HG02840 (cell line): ENCODE results near the gene SLC35D3.
"Not testable (repeated sequence)": the region's sequence is repeated elsewhere in the genome, so short reads cannot be mapped to it uniquely, and the experiment has no call there.

Experiments
- ATAC-seq: cut with Tn5 transposase; IDR thresholded peaks from one replicate; pipeline ENCODE4 v1.9.1; 2021; ENCODE audit warnings: mild to moderate bottlenecking, moderate library complexity, moderate number of reproducible peaks; ENCODE audit not compliant: unreplicated experiment, low FRiP score

Gene SLC35D3

DNA sequence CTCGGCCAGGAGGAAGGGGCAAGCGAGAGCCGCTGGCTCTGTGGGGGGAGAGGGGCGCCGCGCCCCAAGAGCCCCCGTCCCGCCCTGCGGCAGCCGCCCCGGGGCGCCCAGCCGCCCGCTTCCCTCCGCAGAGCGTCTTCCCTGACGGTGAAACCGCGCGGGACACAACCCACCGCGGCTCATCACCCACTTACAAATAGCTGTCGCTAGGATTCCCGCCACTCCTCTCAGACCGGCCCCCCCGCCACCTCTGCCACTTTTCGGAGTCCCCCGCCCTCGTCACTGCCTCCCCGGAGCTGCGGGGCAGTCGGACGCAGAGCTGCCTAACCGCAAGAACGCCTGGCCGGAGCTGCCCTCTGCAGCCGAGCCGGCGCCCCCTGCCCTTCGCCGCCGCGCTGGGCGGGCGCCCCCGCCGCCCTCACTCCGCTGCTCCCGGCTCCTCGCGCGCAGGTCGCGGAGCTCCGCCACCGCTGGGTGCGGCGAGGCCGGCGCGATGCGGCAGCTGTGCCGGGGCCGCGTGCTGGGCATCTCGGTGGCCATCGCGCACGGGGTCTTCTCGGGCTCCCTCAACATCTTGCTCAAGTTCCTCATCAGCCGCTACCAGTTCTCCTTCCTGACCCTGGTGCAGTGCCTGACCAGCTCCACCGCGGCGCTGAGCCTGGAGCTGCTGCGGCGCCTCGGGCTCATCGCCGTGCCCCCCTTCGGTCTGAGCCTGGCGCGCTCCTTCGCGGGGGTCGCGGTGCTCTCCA lies at the start of gene SLC35D3:
Gene SLC35D3 (plus strand): TSS at position 366 of the 749 bp plus-strand sequence. CDS start 128 bp downstream, at position 494.
- no peak for ATAC-seq

DNA sequence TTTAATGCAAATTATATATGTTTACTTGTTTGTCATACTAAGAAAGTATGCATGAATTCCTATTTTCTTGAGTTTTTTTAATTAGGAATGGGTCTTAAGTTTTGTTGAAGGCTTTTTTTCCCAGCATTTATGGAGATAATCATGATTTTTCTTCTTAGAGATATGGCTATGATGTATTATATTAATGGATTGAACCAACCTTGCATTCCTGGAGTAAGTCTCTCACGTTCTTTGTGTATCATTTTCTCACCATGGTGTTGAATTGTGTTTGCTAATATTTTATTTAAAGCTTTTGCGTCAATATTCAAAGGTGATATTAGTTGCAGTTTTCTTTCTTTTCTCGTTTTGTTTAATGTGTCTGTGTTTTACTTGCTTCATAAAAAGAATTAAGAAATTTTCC lies 48.4 kb upstream of the SLC35D3 start:
- ATAC-seq = no peak

GRCh38 chr6:136876469-136876868 lies 45.6 kb upstream of the SLC35D3 start:
- not testable (repeated sequence) for ATAC-seq

DNA sequence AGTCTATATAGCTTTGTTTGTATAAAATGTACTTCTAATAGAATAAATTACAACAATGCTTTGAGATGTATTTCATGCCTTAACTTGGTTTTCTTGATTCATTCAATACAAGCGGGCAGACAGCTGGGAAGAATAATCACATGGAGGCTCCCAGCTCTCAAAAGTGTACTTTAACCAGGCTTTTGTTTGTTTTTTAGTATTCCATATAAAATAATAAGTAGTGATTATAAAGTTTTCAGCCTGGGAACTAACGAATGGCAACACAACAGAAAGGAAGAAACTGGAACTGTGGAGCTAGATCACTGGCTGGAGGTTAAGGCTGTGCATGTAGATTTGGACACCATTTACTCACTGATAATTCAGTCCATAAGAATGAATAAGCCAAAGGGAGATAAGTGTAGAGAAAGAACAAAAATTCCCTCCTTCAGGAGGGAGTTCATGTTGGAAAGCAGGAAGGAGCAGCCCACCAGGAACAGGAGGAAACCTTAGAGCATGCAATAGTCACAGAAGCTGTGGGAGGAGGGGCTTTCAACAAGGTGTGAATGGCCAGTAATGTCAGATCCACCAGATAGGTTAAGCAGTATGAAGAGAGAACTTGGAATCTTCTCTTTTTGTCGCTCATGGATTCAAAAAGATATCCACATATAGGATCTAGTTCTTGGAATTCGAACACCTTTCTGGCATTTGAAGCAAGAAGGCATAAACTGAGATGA lies 41.2 kb upstream of the SLC35D3 start:
- ATAC-seq = no peak

- ATAC-seq = no peak
Observed at GRCh38 chr6:136886091-136886490, 36.0 kb upstream of the SLC35D3 start.

GRCh38 chr6:136887953-136888352 lies 34.1 kb upstream of the SLC35D3 start:
- no peak for ATAC-seq

- ATAC-seq = no peak
Observed at GRCh38 chr6:136889271-136890193, 32.6 kb upstream of the SLC35D3 start.

- ATAC-seq = no peak
Observed at GRCh38 chr6:136890194-136890839, 31.8 kb upstream of the SLC35D3 start.

DNA sequence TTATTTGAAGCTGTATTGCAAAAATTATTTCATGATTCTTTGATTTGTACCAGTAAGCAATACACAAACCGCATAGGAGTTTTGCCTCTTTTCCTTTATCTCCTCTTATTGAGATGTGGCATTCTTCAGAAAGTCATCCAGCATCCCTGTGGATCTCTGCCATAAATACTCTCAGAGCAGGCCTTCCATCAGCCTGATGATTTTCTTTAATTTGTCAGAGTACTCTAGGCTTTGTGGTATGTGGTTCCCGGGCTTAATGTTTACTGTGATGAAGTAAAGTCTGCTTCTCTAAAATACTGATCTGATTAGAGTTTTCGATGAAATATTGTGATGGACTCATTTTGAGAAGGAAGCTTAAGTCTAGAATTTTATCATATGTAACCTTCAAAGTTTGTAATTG lies 31.1 kb upstream of the SLC35D3 start:
- ATAC-seq = no peak

GRCh38 chr6:136893187-136893586 lies 28.9 kb upstream of the SLC35D3 start:
- ATAC-seq = no peak

DNA sequence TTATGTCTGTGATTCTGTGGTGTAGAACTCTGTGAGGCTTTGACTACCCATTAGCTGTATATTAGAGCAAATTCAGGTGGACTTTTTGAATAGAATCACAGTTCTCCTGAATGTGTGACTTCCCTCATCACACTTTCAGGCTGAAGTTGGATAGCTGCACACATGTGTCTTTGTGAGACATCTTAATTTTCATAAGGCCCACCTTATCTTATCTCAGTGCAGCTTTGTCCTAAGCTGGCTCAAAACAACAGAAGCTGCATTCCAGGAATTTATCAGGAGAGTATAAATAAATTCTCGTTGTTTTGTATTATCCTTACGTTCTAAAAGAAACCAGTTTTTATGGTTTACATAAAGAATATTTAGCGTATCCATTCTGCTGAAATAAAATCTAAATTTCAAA lies 26.2 kb upstream of the SLC35D3 start:
- ATAC-seq = no peak

DNA sequence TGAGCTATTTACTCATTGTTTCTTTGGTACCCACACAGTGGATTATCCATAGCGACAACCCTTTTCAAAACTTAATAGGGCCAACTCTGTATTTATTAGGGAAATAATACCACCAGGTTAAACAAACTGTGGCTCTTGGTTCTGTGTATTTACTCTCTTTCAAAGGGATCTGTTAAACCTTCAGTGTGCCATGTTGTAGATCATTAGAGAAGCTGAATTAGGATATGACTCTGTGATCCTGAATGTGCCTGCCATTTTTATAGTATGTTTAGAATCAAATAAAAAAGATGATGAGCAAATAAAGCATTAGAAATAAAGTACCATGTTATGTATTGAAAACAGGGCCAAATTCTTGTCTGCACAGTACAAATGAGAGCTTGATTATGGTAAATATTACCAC lies 25.0 kb upstream of the SLC35D3 start:
- ATAC-seq = no peak

GRCh38 chr6:136901212-136901784 lies 20.8 kb upstream of the SLC35D3 start:
- no peak for ATAC-seq

DNA sequence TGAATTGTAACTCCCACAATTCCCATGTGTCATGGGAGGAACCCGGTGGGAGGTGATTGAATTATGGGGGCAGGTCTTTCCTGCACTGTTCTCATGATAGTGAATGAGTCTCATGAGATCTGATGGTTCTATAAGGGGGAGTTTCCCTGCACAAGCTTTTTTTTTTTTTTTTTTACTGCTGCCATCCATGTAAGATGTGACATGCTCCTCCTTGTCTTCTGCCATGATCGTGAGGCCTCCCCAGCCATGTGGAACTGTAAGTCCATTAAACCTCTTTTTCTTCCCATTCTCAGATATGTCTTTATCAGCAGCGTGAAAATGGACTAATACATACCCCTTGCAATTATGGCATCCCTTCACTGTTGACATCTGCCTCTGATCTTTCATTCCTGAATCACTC lies 17.6 kb upstream of the SLC35D3 start:
- not testable (repeated sequence) for ATAC-seq

DNA sequence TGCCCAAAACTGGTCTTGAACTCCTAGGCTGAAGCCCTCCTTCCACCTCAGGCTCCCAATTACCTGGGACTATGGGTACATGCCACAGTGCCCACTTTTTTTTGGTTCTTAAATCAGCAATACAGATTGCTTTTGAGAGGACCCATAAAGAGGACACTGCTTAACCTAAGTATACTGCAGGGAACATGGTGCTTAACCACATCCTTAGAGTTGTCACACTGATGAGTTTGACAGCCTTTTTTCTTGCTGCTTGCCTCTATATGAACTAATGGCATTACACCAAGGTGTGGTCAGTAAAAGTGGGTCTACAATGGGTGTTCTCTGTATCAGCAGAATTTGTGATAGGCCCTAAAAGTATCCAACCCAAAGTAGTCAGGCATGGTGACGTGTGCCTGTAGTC lies 7.2 kb upstream of the SLC35D3 start:
- no peak for ATAC-seq

DNA sequence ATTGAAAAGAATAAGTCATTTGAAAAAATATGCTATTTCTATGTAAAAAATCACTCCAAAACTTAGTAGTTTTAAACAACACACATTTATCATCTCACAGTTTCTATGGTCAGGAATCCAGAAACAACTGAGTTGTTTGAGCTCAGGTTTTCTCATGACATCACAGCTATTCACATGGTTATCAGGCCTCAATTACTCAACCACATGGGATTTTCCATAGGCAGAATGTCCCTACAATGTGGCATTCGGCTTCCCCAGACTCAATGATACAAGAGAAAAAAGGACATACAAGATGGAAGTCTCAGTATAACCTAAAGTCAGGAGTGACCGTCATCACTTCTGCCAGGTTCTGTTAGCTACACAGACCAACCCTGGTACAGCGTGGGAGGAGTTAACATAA lies 3.4 kb upstream of the SLC35D3 start:
- no peak for ATAC-seq

DNA sequence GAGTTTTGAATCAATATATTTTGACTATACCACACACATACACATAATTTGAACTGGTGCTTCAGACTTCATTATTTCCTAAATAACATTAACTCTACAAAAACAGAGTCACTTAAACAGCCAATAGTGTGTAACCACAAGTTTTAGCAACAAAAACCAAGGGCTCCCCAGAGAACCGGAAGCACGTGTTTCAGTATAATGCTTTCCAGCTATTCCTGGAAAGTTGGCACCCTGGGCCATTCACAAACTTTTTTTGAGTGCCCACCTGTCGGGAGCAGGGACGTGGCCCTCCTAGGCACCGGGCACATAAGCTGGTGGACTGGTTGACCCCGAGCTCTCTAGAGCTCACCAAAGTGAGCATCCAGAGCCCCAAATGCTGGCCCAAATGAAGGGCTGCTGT lies 1.9 kb upstream of the SLC35D3 start:
- ATAC-seq = no peak

DNA sequence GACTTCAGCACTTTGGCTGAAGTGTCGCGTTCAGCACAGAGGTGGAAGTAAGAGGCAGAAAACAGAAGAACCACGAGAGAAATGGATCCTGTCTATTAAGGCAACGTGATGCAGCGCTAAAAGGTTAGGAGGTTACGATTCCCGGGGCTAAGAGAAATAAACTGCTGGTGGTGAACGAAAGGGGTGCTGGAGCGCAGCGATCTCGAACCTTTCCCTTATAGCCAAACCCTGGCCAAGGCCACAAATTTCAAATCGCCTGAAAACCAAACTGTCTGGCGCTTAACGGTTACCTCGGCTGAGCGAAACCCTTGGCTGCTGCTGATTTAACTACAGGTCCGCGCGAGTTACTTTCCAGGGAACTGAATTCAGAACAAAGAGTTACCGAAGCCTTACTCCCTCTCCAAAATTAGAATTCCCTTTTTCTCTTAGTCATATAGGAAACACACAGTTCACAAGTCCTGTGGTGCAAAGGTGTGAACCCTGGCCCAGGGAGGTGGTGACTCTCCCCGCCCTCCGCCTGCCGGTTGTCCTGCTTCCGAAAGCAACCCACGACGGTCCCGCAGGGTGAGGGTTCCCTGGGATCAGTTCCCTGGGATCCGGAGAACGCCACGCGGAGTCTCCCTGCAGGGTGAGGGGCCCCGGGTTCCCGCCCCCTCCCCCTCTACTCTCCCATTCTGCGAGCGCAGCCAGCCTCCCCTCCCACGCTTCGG lies 1.3 kb upstream of the SLC35D3 start:
- ATAC-seq = no peak

GRCh38 chr6:136921381-136921935 lies 643 bp upstream of the SLC35D3 start:
- ATAC-seq = no peak
